Brain microvascular endothelial cell (primary cell): ENCODE results near the gene GALNTL6.

ENCODE experiments used
- DNase-seq: peaks from one replicate; pipeline ENCODE4 v3.0.0-alpha.2; 2020
- H3K27ac ChIP-seq: fragments of 250-450 bp; sonication (Bioruptor Pico); 2 replicates; pipeline ENCODE4 v1.5.1; 2020; ENCODE audit warnings: mild to moderate bottlenecking, moderate library complexity
- H3K27me3 ChIP-seq: fragments of 250-450 bp; sonication (Bioruptor Pico); replicated peaks from 2 replicates; pipeline ENCODE4 v1.5.1; 2020; ENCODE audit warnings: mild to moderate bottlenecking
- H3K36me3 ChIP-seq: fragments of 250-450 bp; sonication (Bioruptor Pico); replicated peaks from 2 replicates; pipeline ENCODE4 v1.5.1; 2020; ENCODE audit warnings: mild to moderate bottlenecking
- H3K4me3 ChIP-seq: 2 replicates; pipeline ENCODE4 v1.5.1; 2011; ENCODE audit warnings: low read depth, mild to moderate bottlenecking, control low read depth, low read length, moderate library complexity
- CTCF ChIP-seq: IDR thresholded peaks from 2 replicates; pipeline ENCODE4 v1.5.1; 2011; ENCODE audit warnings: low read depth, mild to moderate bottlenecking, moderate library complexity, low read length, control low read depth, inconsistent platforms; ENCODE audit errors: missing control alignments
- in situ Hi-C: cut with HindIII; loops from 2 replicates; pipeline ENCODE4 v1.10.0; 2017; ENCODE audit warnings: low sequenced_read_pairs, low pct_ligation_motif_present

GALNTL6 gene

GRCh38 chr4:172927096-172927814 is 1114.1 kb downstream of the GALNTL6 start:
- no peak for TF ChIP-seq CTCF
- no peak for DNase-seq
- Histone ChIP-seq H3K27ac (no peak overlapping the region), H3K4me3 (no peak overlapping the region), H3K36me3 (no peaks in the 10 kb centered on the region), H3K27me3 (no peaks in the 10 kb centered on the region)
- in situ Hi-C loops: no loop called here

GRCh38 chr4:172928347-172928746 is 1115.1 kb downstream of the GALNTL6 start:
- Histone ChIP-seq H3K36me3 (no peaks in the 10 kb centered on the region), H3K27me3 (no peaks in the 10 kb centered on the region), H3K27ac (no peak overlapping the region), H3K4me3 (no peak overlapping the region)
- DNase-seq: no peak
- in situ Hi-C loops: no loop called here
- no peak for TF ChIP-seq CTCF

- no peak for DNase-seq
- H3K36me3 ChIP-seq: no peaks in the 10 kb centered on the region
- H3K4me3 ChIP-seq: no peak overlapping the region
- no peak for TF ChIP-seq CTCF
- in situ Hi-C loops: no loop called here
- H3K27ac ChIP-seq: no peak overlapping the region
- no peaks in the 10 kb centered on the region for H3K27me3 ChIP-seq
Observed at GRCh38 chr4:172938072-172938829, 1125.0 kb downstream of the GALNTL6 start.

- H3K4me3 ChIP-seq: no peak overlapping the region
- H3K36me3 ChIP-seq: no peaks in the 10 kb centered on the region
- H3K27me3 ChIP-seq: no peaks in the 10 kb centered on the region
- no peak for DNase-seq
- in situ Hi-C loops: no loop called here
- no peak for TF ChIP-seq CTCF
- no peak overlapping the region for H3K27ac ChIP-seq
Observed at GRCh38 chr4:172938870-172939269, 1125.7 kb downstream of the GALNTL6 start.

GRCh38 chr4:172942840-172943239 is 1129.6 kb downstream of the GALNTL6 start:
- H3K27me3 ChIP-seq: no peaks in the 10 kb centered on the region
- H3K36me3 ChIP-seq: no peaks in the 10 kb centered on the region
- H3K4me3 ChIP-seq: no peak overlapping the region
- in situ Hi-C loops: no loop called here
- TF ChIP-seq CTCF: no peak
- DNase-seq: no peak
- no peak overlapping the region for H3K27ac ChIP-seq

- in situ Hi-C loops: no loop called here
- Histone ChIP-seq H3K4me3 (no peak overlapping the region), H3K36me3 (no peaks in the 10 kb centered on the region), H3K27me3 (no peaks in the 10 kb centered on the region), H3K27ac (no peak overlapping the region)
- no peak for TF ChIP-seq CTCF
- DNase-seq: no peak
Observed at GRCh38 chr4:172945611-172946010, 1132.4 kb downstream of the GALNTL6 start.
